ENCODE results near the gene TTC36. TPM values are rescaled to one million over a fixed set of nuclear protein-coding genes. Genes with fewer than 3 reads are reported as not detected.

TTC36 gene
- total and polyA plus RNA-seq, 10 of the 15 experiments (the other 5 are each of a cell fraction or from before 2014, with no cell fraction given): 0.28 to 0.78 (median 0.59) TPM; not detected in 7

- FAIRE-seq (no peak), ATAC-seq (no peak), DNase-seq (ENCODE audit: low read depth, low spot score) (no peak)
- in situ Hi-C loops (cut with MboI) (loop anchor here (25.0 kb wide), 1 partner anchor 98 kb away; no protein-coding TSS in a partner anchor), intact Hi-C loops (cut with micrococcal nuclease; ENCODE audit: unreplicated experiment) (loop anchor here (5.0 kb wide), 3 partner anchors 188 to 338 kb away; no protein-coding TSS in a partner anchor)
- CTCF ChIA-PET: interaction anchor here (1.5 kb wide), 1 partner anchor 190 kb away, joined by 4 read pairs; no protein-coding TSS in a partner anchor
- no peaks in the 10 kb centered on the region; the same call in 1 of the 2 replicates for H3K79me2 ChIP-seq (ENCODE audit: control insufficient read depth, insufficient read depth, low read length)
- H3K27ac ChIP-seq (ENCODE audit: control insufficient read depth, insufficient read depth): no peak overlapping the region
- H4K20me1 ChIP-seq (ENCODE audit: control insufficient read depth, insufficient read depth): no peaks in the 10 kb centered on the region
- RAD21 ChIA-PET (ENCODE audit: unreplicated experiment): no interaction called here
- no peaks in the 10 kb centered on the region for H3K4me1 ChIP-seq (ENCODE audit: control insufficient read depth, insufficient read depth, low read length)
- SMC1A ChIA-PET (ENCODE audit: uncharacterized antibody, unreplicated experiment): interaction anchor here (0.5 to 1.9 kb wide), 5 partner anchors 33 to 177 kb away, joined by 3 to 8 read pairs (median 3); no protein-coding TSS in a partner anchor
- H2AFZ ChIP-seq (ENCODE audit: control insufficient read depth, low read depth, low read length): no peak overlapping the region
- no peaks in the 10 kb centered on the region for H3K9me3 ChIP-seq (replicated peaks; ENCODE audit: control insufficient read depth, insufficient read depth, low read length)
- no TSS peak for BruUV-seq (replicated peaks)
- H3K9ac ChIP-seq (ENCODE audit: control insufficient read depth, insufficient read depth, low read length): no peak overlapping the region
- peaks cover 6 to 30% of the 10 kb centered on the region in 2 experiments for H3K36me3 ChIP-seq (ENCODE audit: control insufficient read depth in 2 of 2, insufficient read depth in 2 of 2, low read length in 1 of 2)
- peak; percentile 5; the same call in 1 of the 2 replicates for TF ChIP-seq SMC3 (IDR thresholded peaks at IDR 0.05; ENCODE audit: borderline replicate concordance, low read length)
- TF ChIP-seq GABPA (IDR thresholded peaks at IDR 0.05; ENCODE audit: low read depth): no peak
- peak; percentile 27; the same call in 1 of the 2 replicates for TF ChIP-seq RAD21 (IDR thresholded peaks at IDR 0.05; ENCODE audit: insufficient read depth, low read depth, low read length)
- H3K27me3 ChIP-seq (replicated peaks in 1 of 2; ENCODE audit: control insufficient read depth in 2 of 2, insufficient read depth in 2 of 2, low read length in 1 of 2): no peaks in the 10 kb centered on the region
- H3K4me2 ChIP-seq (ENCODE audit: control insufficient read depth, insufficient read depth): no peak overlapping the region
- POLR2A ChIA-PET: no interaction called here
- no peak overlapping the region for H3K4me3 ChIP-seq
Observed at GRCh38 chr11:118485273-118485672, 42.0 kb upstream of the TTC36 start.

GRCh38 chr11:118488480-118489109 is 38.7 kb upstream of the TTC36 start:
- H3K36me3 ChIP-seq (ENCODE audit: control insufficient read depth in 2 of 2, insufficient read depth in 2 of 2, low read length in 1 of 2): peaks cover 4 to 37% of the 10 kb centered on the region in 2 experiments
- no peak overlapping the region for H3K27ac ChIP-seq (ENCODE audit: control insufficient read depth, insufficient read depth)
- POLR2A ChIA-PET: no interaction called here
- peak; percentile 93 for FAIRE-seq
- DNase-seq (ENCODE audit: low read depth, low spot score): peak; percentile 35
- in situ Hi-C loops (cut with MboI) (loop anchor here (25.0 kb wide), 1 partner anchor 101 kb away; no protein-coding TSS in a partner anchor), intact Hi-C loops (cut with micrococcal nuclease; ENCODE audit: unreplicated experiment) (loop anchor here (1.0 to 5.0 kb wide), 6 partner anchors 54 to 341 kb away; no protein-coding TSS in a partner anchor)
- H2AFZ ChIP-seq (ENCODE audit: control insufficient read depth, low read depth, low read length): 0 out of 2 replicates have a peak overlapping the region, but pooled peaks have one; percentile 23
- H3K4me2 ChIP-seq (ENCODE audit: control insufficient read depth, insufficient read depth): no peak overlapping the region
- BruUV-seq (replicated peaks): no TSS peak
- WGBS (ENCODE audit: insufficient coverage, insufficient replicate concordance, low lambda C conversion rate, missing lambda C conversion rate): 14% methylated on average over 7 of the region's 7 CpGs
- H3K9ac ChIP-seq (ENCODE audit: control insufficient read depth, insufficient read depth, low read length): no peak overlapping the region
- H3K27me3 ChIP-seq (replicated peaks in 1 of 2; ENCODE audit: control insufficient read depth in 2 of 2, insufficient read depth in 2 of 2, low read length in 1 of 2): no peaks in the 10 kb centered on the region
- no peaks in the 10 kb centered on the region; the same call in 1 of the 2 replicates for H3K79me2 ChIP-seq (ENCODE audit: control insufficient read depth, insufficient read depth, low read length)
- CTCF ChIA-PET: interaction anchor here (0.6 to 3.5 kb wide), 27 partner anchors 11 to 343 kb away, joined by 3 to 29 read pairs (median 5); partner anchors contain the start of genes ATP5MG and KMT2A
- H3K4me1 ChIP-seq (ENCODE audit: control insufficient read depth, insufficient read depth, low read length): no peaks in the 10 kb centered on the region
- H3K9me3 ChIP-seq (replicated peaks; ENCODE audit: control insufficient read depth, insufficient read depth, low read length): no peaks in the 10 kb centered on the region
- H4K20me1 ChIP-seq (ENCODE audit: control insufficient read depth, insufficient read depth): no peaks in the 10 kb centered on the region
- SMC1A ChIA-PET (ENCODE audit: uncharacterized antibody, unreplicated experiment): interaction anchor here (0.6 to 1.5 kb wide), 15 partner anchors 11 to 290 kb away, joined by 3 to 6 read pairs (median 3); no protein-coding TSS in a partner anchor
- ATAC-seq: peak; percentile 84
- H3K4me3 ChIP-seq: no peak overlapping the region
- RAD21 ChIA-PET (ENCODE audit: unreplicated experiment): interaction anchor here (0.9 to 1.6 kb wide), 12 partner anchors 12 to 290 kb away, joined by 3 to 11 read pairs (median 4); partner anchors contain the start of gene KMT2A
- TF ChIP-seq EP300 (IDR thresholded peaks at IDR 0.05; ENCODE audit: borderline replicate concordance in 1 of 2, control insufficient read depth in 1 of 2, low read depth in 2 of 2, low read length in 2 of 2): no peak
- TF ChIP-seq EGR1 (IDR thresholded peaks at IDR 0.05; ENCODE audit: borderline replicate concordance in 1 of 2, low read depth in 2 of 2, low read length in 2 of 2): no peak
- TF ChIP-seq ZNF687 (IDR thresholded peaks at IDR 0.05): no peak
- TF ChIP-seq POLR2AphosphoS2 (IDR thresholded peaks at IDR 0.05; ENCODE audit: low read depth, low read length): no peak
- TF ChIP-seq YY1 (IDR thresholded peaks at IDR 0.05; ENCODE audit: low read depth, low read length): 0 out of 2 replicates have a peak, but pooled peaks have one; percentile 28
- TF ChIP-seq PAX5 (IDR thresholded peaks at IDR 0.05; ENCODE audit: borderline replicate concordance, low read depth, low read length): no peak
- TF ChIP-seq SP1 (IDR thresholded peaks at IDR 0.05; ENCODE audit: low read depth, low read length): no peak
- TF ChIP-seq BRCA1 (IDR thresholded peaks at IDR 0.05; ENCODE audit: low read depth, low read length): no peak
- no peak for TF ChIP-seq ATF7 (IDR thresholded peaks at IDR 0.05; ENCODE audit: low read depth)
- peak; percentile 90 for TF ChIP-seq SMC3 (IDR thresholded peaks at IDR 0.05; ENCODE audit: borderline replicate concordance, low read length)

All from GM12878 (cell line).